Vagina (tissue), 2 donors: Measurements from ENCODE around the gene SCARF2. TPM values are rescaled to one million over a fixed set of nuclear protein-coding genes. Genes with fewer than 3 reads are reported as not detected.
A peak's percentile ranks its signal among the peaks of the same experiment; 100 is the strongest.
"Not testable (repeated sequence)": the region's sequence is repeated elsewhere in the genome, so short reads cannot be mapped to it uniquely, and the experiment has no call there.

ENCODE experiments used
- DNase-seq, 2 donors: peaks; one replicate each; pipeline ENCODE4 v3.0.0-alpha.2; 2017; ENCODE audit errors: extremely low spot score in 2 of 2
- H3K27ac ChIP-seq: fragments of 200-600 bp; sonication (generic); one replicate; pipeline ENCODE4 v1.5.1; 2019
- H3K27me3 ChIP-seq: fragments of 200-600 bp; sonication (generic); one replicate; pipeline ENCODE4 v1.5.1; 2019
- H3K36me3 ChIP-seq, 2 donors: fragments of 200-600 bp; sonication (generic); one replicate each; pipeline ENCODE4 v1.5.1; 2017 to 2019
- H3K4me1 ChIP-seq: fragments of 200-600 bp; sonication (generic); one replicate; pipeline ENCODE4 v1.5.1; 2019
- H3K4me3 ChIP-seq, 2 donors: fragments of 200-600 bp; sonication (generic); 1 replicate in 1 of 2; 2 replicates in 1 of 2; pipeline ENCODE4 v1.5.1; 2016 to 2019
- H3K9me3 ChIP-seq: fragments of 200-600 bp; sonication (generic); one replicate; pipeline ENCODE4 v1.5.1; 2019
- POLR2A ChIP-seq, 2 donors: fragments of 450-650 bp; IDR thresholded peaks; one replicate each; pipeline ENCODE4 v1.6.1; 2017; ENCODE audit warnings: antibody characterized with exemption in 2 of 2, mild to moderate bottlenecking in 2 of 2, moderate library complexity in 2 of 2
- POLR2AphosphoS5 ChIP-seq, 2 donors: sonication (generic); formaldehyde crosslinking; IDR thresholded peaks; one replicate each; pipeline ENCODE4 v1.9.0; 2017; ENCODE audit warnings: antibody characterized with exemption in 2 of 2, mild to moderate bottlenecking in 2 of 2, low read depth in 1 of 2; ENCODE audit not compliant: insufficient read depth in 1 of 2
- intact Hi-C: fragments of 100-400 bp; cut with DNase I; formaldehyde crosslinking; loops from one replicate; pipeline ENCODE4 v1.15.1; 2023
- total RNA-seq: library from RNA; depleted of rRNA; stranded (reverse); fragments of >200 nt; gene quantifications from one replicate; pipeline ENCODE4 v1.2.3, GENCODE V29; 2016
- TF ChIP-seq, protein P1 (sequence below), 3 experiments: fragments of 450-650 bp in 2 of 3; fragments of 200-600 bp in 1 of 3; sonication (generic) in 1 of 3; IDR thresholded peaks; one replicate each; pipeline ENCODE4 v1.5.1; 2017 to 2019; ENCODE audit warnings: antibody characterized with exemption in 3 of 3, mild to moderate bottlenecking in 2 of 3, moderate library complexity in 2 of 3

Gene SCARF2
- total RNA-seq, 1 donor from 2014 or later = 32.2 TPM

DNA sequence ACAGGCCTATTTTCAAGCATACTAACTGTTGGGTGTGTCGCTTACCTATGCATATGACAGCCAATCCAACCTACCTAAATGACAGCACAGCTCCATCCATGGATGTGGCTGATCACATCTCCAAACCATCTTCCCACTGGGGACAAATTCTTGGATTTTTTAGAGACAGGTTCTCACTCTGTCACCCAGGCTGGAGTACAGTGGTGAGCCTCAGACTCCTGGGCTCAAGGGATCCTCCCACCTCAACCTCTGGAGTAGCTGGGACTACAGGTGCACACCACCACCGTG lies 18.0 kb downstream of the SCARF2 start:
- Histone ChIP-seq H3K9me3 (no peaks in the 10 kb centered on the region), H3K36me3 (no peaks in the 10 kb centered on the region), H3K4me3 (no peak overlapping the region), H3K4me1 (peaks cover 23% of the 10 kb centered on the region), H3K27ac (no peak overlapping the region), H3K27me3 (no peaks in the 10 kb centered on the region)
- DNase-seq = no peak
- no peak for TF ChIP-seq POLR2AphosphoS5 (IDR thresholded peaks at IDR 0.05; ENCODE audit: insufficient read depth in 1 of 2, low read depth in 1 of 2)
- no peak for TF ChIP-seq POLR2A (IDR thresholded peaks at IDR 0.05)
- TF ChIP-seq, protein P1, sequence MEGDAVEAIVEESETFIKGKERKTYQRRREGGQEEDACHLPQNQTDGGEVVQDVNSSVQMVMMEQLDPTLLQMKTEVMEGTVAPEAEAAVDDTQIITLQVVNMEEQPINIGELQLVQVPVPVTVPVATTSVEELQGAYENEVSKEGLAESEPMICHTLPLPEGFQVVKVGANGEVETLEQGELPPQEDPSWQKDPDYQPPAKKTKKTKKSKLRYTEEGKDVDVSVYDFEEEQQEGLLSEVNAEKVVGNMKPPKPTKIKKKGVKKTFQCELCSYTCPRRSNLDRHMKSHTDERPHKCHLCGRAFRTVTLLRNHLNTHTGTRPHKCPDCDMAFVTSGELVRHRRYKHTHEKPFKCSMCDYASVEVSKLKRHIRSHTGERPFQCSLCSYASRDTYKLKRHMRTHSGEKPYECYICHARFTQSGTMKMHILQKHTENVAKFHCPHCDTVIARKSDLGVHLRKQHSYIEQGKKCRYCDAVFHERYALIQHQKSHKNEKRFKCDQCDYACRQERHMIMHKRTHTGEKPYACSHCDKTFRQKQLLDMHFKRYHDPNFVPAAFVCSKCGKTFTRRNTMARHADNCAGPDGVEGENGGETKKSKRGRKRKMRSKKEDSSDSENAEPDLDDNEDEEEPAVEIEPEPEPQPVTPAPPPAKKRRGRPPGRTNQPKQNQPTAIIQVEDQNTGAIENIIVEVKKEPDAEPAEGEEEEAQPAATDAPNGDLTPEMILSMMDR (IDR thresholded peaks at IDR 0.05) = no peak
- intact Hi-C loops = no loop called here

- intact Hi-C loops = no loop called here
- peak overlapping the region; percentile 26 to 50 for H3K4me3 ChIP-seq
- peaks cover 10% of the 10 kb centered on the region for H3K4me1 ChIP-seq
- H3K27ac ChIP-seq = peak overlapping the region; percentile 15
- H3K36me3 ChIP-seq = no peaks in the 10 kb centered on the region
- DNase-seq = no peak
- TF ChIP-seq POLR2AphosphoS5 (IDR thresholded peaks at IDR 0.05; ENCODE audit: insufficient read depth in 1 of 2, low read depth in 1 of 2) = peak in 1 of 2 donors; percentile 64
- no peak for TF ChIP-seq POLR2A (IDR thresholded peaks at IDR 0.05)
- TF ChIP-seq, protein P1 (IDR thresholded peaks at IDR 0.05) = peak; percentile 73 to 93 (median 74)
- H3K27me3 ChIP-seq = no peaks in the 10 kb centered on the region
- H3K9me3 ChIP-seq = no peaks in the 10 kb centered on the region
Observed at GRCh38 chr22:20418211-20418788, 19.3 kb downstream of the SCARF2 start.

GRCh38 chr22:20415699-20416098 lies 21.9 kb downstream of the SCARF2 start:
- DNase-seq, H3K27me3 ChIP-seq, H3K36me3 ChIP-seq, H3K27ac ChIP-seq, H3K4me3 ChIP-seq, H3K9me3 ChIP-seq, H3K4me1 ChIP-seq, intact Hi-C loops: not testable (repeated sequence)

- H3K4me1 ChIP-seq, DNase-seq, H3K36me3 ChIP-seq, H3K4me3 ChIP-seq, intact Hi-C loops, H3K27me3 ChIP-seq, H3K9me3 ChIP-seq, H3K27ac ChIP-seq: not testable (repeated sequence)
Observed at GRCh38 chr22:20415241-20415640, 22.4 kb downstream of the SCARF2 start.

GRCh38 chr22:20414450-20414849 lies 23.2 kb downstream of the SCARF2 start:
- no peak for DNase-seq
- intact Hi-C loops = no loop called here
- Histone ChIP-seq H3K27me3 (no peaks in the 10 kb centered on the region), H3K4me1 (no peaks in the 10 kb centered on the region), H3K27ac (no peak overlapping the region), H3K4me3 (no peak overlapping the region), H3K9me3 (no peaks in the 10 kb centered on the region), H3K36me3 (no peaks in the 10 kb centered on the region)
- TF ChIP-seq POLR2A (IDR thresholded peaks at IDR 0.05) (no peak), POLR2AphosphoS5 (IDR thresholded peaks at IDR 0.05; ENCODE audit: insufficient read depth in 1 of 2, low read depth in 1 of 2) (no peak)
- TF ChIP-seq, protein P1 (IDR thresholded peaks at IDR 0.05) = no peak

- intact Hi-C loops = no loop called here
- no peak for DNase-seq
- H3K36me3 ChIP-seq = no peaks in the 10 kb centered on the region
- no peaks in the 10 kb centered on the region for H3K27me3 ChIP-seq
- no peak overlapping the region for H3K27ac ChIP-seq
- H3K4me1 ChIP-seq = no peaks in the 10 kb centered on the region
- H3K4me3 ChIP-seq = no peak overlapping the region
- H3K9me3 ChIP-seq = no peaks in the 10 kb centered on the region
- TF ChIP-seq, protein P1 (IDR thresholded peaks at IDR 0.05) = no peak
- TF ChIP-seq POLR2A (IDR thresholded peaks at IDR 0.05) (no peak), POLR2AphosphoS5 (IDR thresholded peaks at IDR 0.05; ENCODE audit: insufficient read depth in 1 of 2, low read depth in 1 of 2) (no peak)
Observed at GRCh38 chr22:20414059-20414440, 23.6 kb downstream of the SCARF2 start.
